Stimulated activated CD8-positive, alpha-beta memory T cell treated with anti-CD3 and anti-CD28 coated beads, Interleukin-15, amount 100 ng/mL, for 4 hours (primary cell): ENCODE data around the gene PFDN6.
"Not testable (repeated sequence)": the region's sequence is repeated elsewhere in the genome, so short reads cannot be mapped to it uniquely, and the experiment has no call there.

Experiments used
- DNase-seq, 2 donors: peaks; one replicate each; pipeline ENCODE4 v3.0.0-alpha.2; 2020; ENCODE audit warnings: low read depth in 2 of 2

The PFDN6 gene

GRCh38 chr6:33288921-33289783 is at the start of gene PFDN6, which contains the start of gene WDR46:
Gene PFDN6 (plus strand): TSS chr6:33289601. CDS start chr6:33289857, 256 bp downstream.
Gene WDR46 (minus strand): TSS chr6:33289239. CDS start chr6:33289170, 69 bp downstream.
- DNase-seq, result peak; percentile 64 to 80

- DNase-seq, result no peak
Observed at GRCh38 chr6:33241968-33242367, 47.4 kb upstream of the PFDN6 start.

- no peak for DNase-seq
Observed at GRCh38 chr6:33243476-33243875, 45.9 kb upstream of the PFDN6 start.

GRCh38 chr6:33247977-33248642 is 41.3 kb upstream of the PFDN6 start:
- peak; percentile 72 to 84 for DNase-seq

GRCh38 chr6:33248643-33248931 is 40.8 kb upstream of the PFDN6 start:
- DNase-seq, result no peak

- DNase-seq, result peak; percentile 90 to 92
Observed at GRCh38 chr6:33248932-33249731, 40.3 kb upstream of the PFDN6 start.

- DNase-seq, result no peak
Observed at GRCh38 chr6:33249732-33250630, 39.4 kb upstream of the PFDN6 start.

- DNase-seq, result no peak
Observed at GRCh38 chr6:33250731-33251130, 38.7 kb upstream of the PFDN6 start.

- no peak for DNase-seq
Observed at GRCh38 chr6:33251395-33252012, 37.9 kb upstream of the PFDN6 start.

GRCh38 chr6:33252759-33253158 is 36.6 kb upstream of the PFDN6 start:
- DNase-seq, result no peak

- no peak for DNase-seq
Observed at GRCh38 chr6:33254591-33254990, 34.8 kb upstream of the PFDN6 start.

GRCh38 chr6:33259032-33259431 is 30.4 kb upstream of the PFDN6 start:
- DNase-seq, result no peak

- not testable (repeated sequence) for DNase-seq
Observed at GRCh38 chr6:33262490-33262889, 26.9 kb upstream of the PFDN6 start.

GRCh38 chr6:33264015-33264414 is 25.4 kb upstream of the PFDN6 start:
- no peak for DNase-seq

GRCh38 chr6:33271117-33271467 is 18.3 kb upstream of the PFDN6 start:
- no peak for DNase-seq

- DNase-seq, result peak; percentile 74 to 87
Observed at GRCh38 chr6:33271468-33272274, 17.7 kb upstream of the PFDN6 start, which contains the start of the genes RPS18 and VPS52. Gene RPS18 (plus strand): TSS chr6:33272075. CDS start chr6:33272120, 45 bp downstream. Gene VPS52 (minus strand): TSS chr6:33271876. CDS start chr6:33271675, 201 bp downstream.

- no peak for DNase-seq
Observed at GRCh38 chr6:33272275-33273128, 16.9 kb upstream of the PFDN6 start.

GRCh38 chr6:33273129-33273923 is 16.1 kb upstream of the PFDN6 start:
- DNase-seq, result no peak
